ENCODE measurements around the gene NOP14. TPM values are rescaled to one million over a fixed set of nuclear protein-coding genes. Genes with fewer than 3 reads are reported as not detected.
A peak's percentile ranks its signal among the peaks of the same experiment; 100 is the strongest.
"Not testable (repeated sequence)": the region's sequence is repeated elsewhere in the genome, so short reads cannot be mapped to it uniquely, and the experiment has no call there.

Gene NOP14
- total RNA-seq, 1 donor = 25.6 TPM

- no peak overlapping the region for H3K4me3 ChIP-seq (ENCODE audit: low read depth, low read length)
- no peak for DNase-seq (ENCODE audit: low read depth)
- no peak for TF ChIP-seq CTCF (IDR thresholded peaks at IDR 0.05; ENCODE audit: insufficient read depth, low read length)
These were observed 33.2 kb upstream of the NOP14 start for GRCh38 chr4:2996415-2996814.

GRCh38 chr4:2995546-2996265 is 32.5 kb upstream of the NOP14 start:
- DNase-seq (ENCODE audit: low read depth) = peak; percentile 57
- TF ChIP-seq CTCF (IDR thresholded peaks at IDR 0.05; ENCODE audit: insufficient read depth, low read length) = no peak
- no peak overlapping the region for H3K4me3 ChIP-seq (ENCODE audit: low read depth, low read length)

- TF ChIP-seq CTCF (IDR thresholded peaks at IDR 0.05; ENCODE audit: insufficient read depth, low read length) = no peak
- DNase-seq (ENCODE audit: low read depth) = no peak
- H3K4me3 ChIP-seq (ENCODE audit: low read depth, low read length) = no peak overlapping the region
These were observed 31.7 kb upstream of the NOP14 start for GRCh38 chr4:2994917-2995316.

- TF ChIP-seq CTCF (IDR thresholded peaks at IDR 0.05; ENCODE audit: insufficient read depth, low read length) = no peak
- no peak for DNase-seq (ENCODE audit: low read depth)
- no peak overlapping the region for H3K4me3 ChIP-seq (ENCODE audit: low read depth, low read length)
These were observed 28.0 kb upstream of the NOP14 start for GRCh38 chr4:2991243-2991642.

GRCh38 chr4:2983715-2984114 is 20.5 kb upstream of the NOP14 start:
- DNase-seq (ENCODE audit: low read depth) = not testable (repeated sequence)

GRCh38 chr4:2982012-2982411 is 18.8 kb upstream of the NOP14 start:
- no peak overlapping the region for H3K4me3 ChIP-seq (ENCODE audit: low read depth, low read length)
- TF ChIP-seq CTCF (IDR thresholded peaks at IDR 0.05; ENCODE audit: insufficient read depth, low read length) = no peak
- no peak for DNase-seq (ENCODE audit: low read depth)

More at GRCh38 chr4:2983715-2984114, 20.5 kb upstream of the NOP14 start:
- not testable (repeated sequence) for H3K4me3 ChIP-seq (ENCODE audit: low read depth, low read length)

GRCh38 chr4:2981256-2981819 is 18.1 kb upstream of the NOP14 start:
- no peak for TF ChIP-seq CTCF (IDR thresholded peaks at IDR 0.05; ENCODE audit: insufficient read depth, low read length)
- no peak for DNase-seq (ENCODE audit: low read depth)
- no peak overlapping the region for H3K4me3 ChIP-seq (ENCODE audit: low read depth, low read length)
